ENCODE measurements around the gene KIAA1958.

The KIAA1958 gene

DNA sequence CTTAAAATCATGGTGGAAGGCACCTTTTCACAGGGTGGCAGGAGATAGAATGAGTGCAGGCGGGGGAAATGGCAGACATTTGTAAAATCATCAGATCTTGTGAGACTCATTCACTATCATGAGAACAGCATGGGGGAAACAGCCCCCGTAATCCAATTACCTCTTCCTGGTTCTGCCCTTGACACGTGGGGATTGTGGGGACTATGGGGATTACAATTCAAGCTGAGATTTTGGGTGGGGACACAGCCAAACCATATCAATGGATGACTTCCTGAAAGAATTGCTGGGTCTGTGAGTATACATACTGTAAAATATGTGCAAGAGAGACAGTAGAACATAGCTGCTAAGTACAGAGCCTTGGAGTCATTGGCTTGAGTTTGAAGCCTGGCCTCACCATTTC lies 47.0 kb downstream of the KIAA1958 start:
- Mint-ChIP-seq H3K9me3 (no peaks in the 10 kb centered on the region), H3K27ac (no peak overlapping the region), H3K4me1 (peaks cover 14% of the 10 kb centered on the region), H3K4me3 (no peak overlapping the region), H3K27me3 (no peaks in the 10 kb centered on the region), H3K36me3 (peaks cover 7% of the 10 kb centered on the region)

DNA sequence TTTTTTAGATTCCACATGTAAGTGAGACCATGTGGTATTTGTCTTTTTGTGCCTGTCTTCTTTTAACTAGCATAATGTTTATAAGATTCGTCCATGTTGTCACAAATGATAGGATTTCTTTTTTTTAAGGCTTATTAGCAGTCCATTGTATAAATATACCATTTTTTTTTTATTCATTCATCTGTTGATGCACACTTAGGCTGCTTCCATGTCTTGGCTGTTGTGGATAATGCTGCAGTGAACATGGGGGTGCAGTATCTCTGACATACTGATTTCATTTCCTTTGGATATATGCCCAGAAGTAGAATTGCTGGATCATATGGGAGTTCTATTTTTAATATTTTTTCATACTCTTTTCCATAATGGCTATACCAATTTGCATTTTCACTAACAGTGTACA lies 48.7 kb downstream of the KIAA1958 start:
- no peak overlapping the region for H3K27ac Mint-ChIP-seq
- H3K36me3 Mint-ChIP-seq = peaks cover 7% of the 10 kb centered on the region
- H3K4me1 Mint-ChIP-seq = peaks cover 14% of the 10 kb centered on the region
- no peak overlapping the region for H3K4me3 Mint-ChIP-seq
- no peaks in the 10 kb centered on the region for H3K9me3 Mint-ChIP-seq
- no peaks in the 10 kb centered on the region for H3K27me3 Mint-ChIP-seq

DNA sequence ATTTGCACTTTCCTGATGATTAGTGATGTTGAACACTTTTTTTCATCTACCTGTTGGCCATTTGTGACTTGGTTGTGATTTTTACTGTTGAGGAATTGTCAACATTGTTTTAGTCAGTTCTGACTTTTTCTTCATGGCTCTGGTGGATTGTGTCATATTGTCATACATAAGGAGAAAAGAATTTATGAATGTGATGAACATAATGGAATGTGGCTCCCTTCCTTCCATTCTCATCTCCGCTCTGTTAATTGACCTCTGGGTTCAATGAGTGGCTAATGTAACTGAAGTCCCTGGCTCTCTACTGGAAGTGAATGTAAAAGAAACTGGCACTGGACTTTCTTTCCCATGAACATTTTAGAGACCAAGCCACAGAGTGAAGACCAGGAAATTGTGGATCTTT lies 49.2 kb downstream of the KIAA1958 start:
- no peak overlapping the region for H3K27ac Mint-ChIP-seq
- H3K9me3 Mint-ChIP-seq = no peaks in the 10 kb centered on the region
- no peaks in the 10 kb centered on the region for H3K27me3 Mint-ChIP-seq
- H3K4me3 Mint-ChIP-seq = no peak overlapping the region
- H3K36me3 Mint-ChIP-seq = peaks cover 7% of the 10 kb centered on the region
- peaks cover 14% of the 10 kb centered on the region for H3K4me1 Mint-ChIP-seq

DNA sequence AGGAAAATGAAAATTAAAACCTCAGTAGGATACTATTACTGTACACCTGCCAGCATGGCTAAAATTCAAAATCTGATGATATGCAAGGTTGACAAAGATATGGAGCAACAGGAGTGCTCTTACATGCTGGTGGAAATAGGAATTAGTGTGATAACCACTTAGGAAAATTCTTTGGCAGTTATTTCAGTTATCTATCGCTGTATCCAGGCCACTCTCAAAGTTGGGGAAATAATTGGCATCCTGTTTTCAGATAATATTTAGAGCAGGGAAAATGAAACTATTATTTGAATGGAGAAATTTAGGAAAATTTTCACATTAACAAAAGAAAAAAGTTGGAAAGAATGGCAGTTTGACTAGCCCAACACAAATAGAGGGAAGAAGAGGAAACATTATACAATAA lies 50.9 kb downstream of the KIAA1958 start:
- H3K4me3 Mint-ChIP-seq = no peak overlapping the region
- H3K4me1 Mint-ChIP-seq = peaks cover 14% of the 10 kb centered on the region
- no peaks in the 10 kb centered on the region for H3K9me3 Mint-ChIP-seq
- peaks cover 7% of the 10 kb centered on the region for H3K36me3 Mint-ChIP-seq
- no peak overlapping the region for H3K27ac Mint-ChIP-seq
- H3K27me3 Mint-ChIP-seq = no peaks in the 10 kb centered on the region

DNA sequence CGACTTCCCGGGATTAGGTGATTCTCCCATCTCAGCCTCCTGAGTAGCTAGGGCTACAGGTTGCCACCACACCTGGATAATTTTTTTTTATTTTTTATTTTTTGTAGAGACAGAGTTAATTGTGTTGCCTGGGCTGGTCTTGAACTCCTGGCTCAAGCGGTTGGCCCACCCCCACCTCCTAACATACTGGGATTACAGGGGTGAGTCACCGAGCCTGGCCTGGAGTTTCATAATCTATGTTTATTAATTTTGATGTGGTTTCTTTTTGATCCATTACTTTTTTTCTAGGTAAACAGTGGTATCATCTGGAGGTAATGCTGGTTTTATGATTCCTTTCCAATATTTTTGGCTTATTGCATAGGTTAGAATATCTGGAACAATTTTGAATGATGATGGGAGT lies 54.2 kb downstream of the KIAA1958 start:
- H3K9me3 Mint-ChIP-seq = no peaks in the 10 kb centered on the region

DNA sequence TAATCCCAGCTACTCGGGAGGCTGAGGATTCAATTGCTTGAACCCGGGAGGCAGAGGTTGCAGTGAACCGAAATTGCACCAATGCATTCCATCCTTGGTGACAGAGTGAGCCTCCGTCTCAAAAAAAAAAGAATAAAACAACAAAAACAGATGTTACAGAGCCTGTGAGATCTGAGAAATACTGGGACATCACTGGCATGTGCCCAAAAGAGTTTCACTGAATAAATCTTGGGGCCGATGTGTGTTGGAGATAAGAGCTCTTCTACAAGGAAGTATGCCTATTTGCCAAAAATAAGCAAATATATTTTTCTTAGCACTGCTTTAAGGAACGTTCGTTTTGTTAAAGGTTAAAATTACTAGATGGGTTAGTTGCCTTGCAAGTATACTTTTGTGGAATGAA lies 55.1 kb downstream of the KIAA1958 start:
- H3K36me3 Mint-ChIP-seq = peaks cover 5% of the 10 kb centered on the region
- no peak overlapping the region for H3K4me3 Mint-ChIP-seq
- peaks cover 15% of the 10 kb centered on the region for H3K4me1 Mint-ChIP-seq
- H3K9me3 Mint-ChIP-seq = no peaks in the 10 kb centered on the region
- H3K27ac Mint-ChIP-seq = peak overlapping the region; percentile 41
- no peaks in the 10 kb centered on the region for H3K27me3 Mint-ChIP-seq

More for the DNA sequence above, 54.2 kb downstream of the KIAA1958 start:
- Mint-ChIP-seq H3K4me3 (no peak overlapping the region), H3K4me1 (peaks cover 10% of the 10 kb centered on the region), H3K27me3 (no peaks in the 10 kb centered on the region), H3K27ac (no peak overlapping the region), H3K36me3 (peaks cover 5% of the 10 kb centered on the region)

DNA sequence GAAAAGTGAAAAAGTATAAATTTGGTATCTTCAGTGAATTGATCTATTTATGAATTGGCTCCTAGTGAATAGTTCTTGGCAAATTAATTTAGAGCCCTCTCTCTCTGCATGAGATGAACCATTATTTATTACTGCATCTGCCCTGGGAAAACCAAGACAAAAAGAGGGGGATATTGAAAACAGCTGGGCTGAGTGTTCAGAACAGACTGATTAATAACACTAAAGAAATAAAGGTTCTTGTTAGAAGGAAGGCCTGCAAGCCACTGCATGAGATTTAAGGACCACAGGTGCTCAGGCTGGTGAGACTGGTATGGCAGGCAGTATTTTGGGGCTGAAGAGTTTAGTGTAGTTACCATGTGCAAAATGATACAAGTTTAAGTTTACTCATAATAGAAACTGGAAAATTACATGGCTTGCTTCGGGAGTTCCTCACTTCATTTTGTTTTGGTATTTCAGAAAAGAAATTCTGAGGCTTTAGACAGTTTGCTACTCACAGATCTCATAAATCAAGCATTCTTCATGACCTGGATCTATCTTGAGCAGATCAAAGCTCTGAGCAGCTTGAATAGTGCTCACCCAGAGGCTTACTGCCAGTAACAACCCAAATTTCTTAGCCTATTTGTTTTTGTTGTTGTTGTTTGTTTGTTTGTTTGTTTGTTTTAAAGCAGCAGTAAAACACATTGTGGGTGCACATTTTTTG lies 56.1 kb downstream of the KIAA1958 start:
- Mint-ChIP-seq H3K4me3 (no peak overlapping the region), H3K27me3 (no peaks in the 10 kb centered on the region), H3K36me3 (peaks cover 2% of the 10 kb centered on the region), H3K27ac (no peak overlapping the region), H3K4me1 (peaks cover 15% of the 10 kb centered on the region), H3K9me3 (no peaks in the 10 kb centered on the region)

DNA sequence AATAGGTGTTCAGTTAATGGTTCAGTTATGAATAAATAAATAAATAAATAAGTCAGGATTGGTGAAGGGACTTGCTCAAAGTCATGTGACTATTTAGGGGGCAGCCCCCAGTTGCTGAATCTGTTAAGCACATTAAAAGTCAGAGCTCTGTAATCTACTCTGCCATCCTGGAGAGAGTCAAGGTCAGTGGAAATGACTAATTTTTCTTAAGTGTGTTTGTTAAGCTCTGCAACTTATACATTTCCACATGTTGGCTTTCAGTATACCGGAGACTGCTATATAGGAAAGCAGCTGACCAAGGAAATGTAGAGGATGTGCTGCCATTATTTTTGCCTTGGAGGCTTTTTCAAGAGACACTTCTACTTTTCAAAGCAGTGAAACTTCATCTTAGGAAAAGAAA lies 57.9 kb downstream of the KIAA1958 start:
- no peaks in the 10 kb centered on the region for H3K36me3 Mint-ChIP-seq
- no peaks in the 10 kb centered on the region for H3K27me3 Mint-ChIP-seq
- peaks cover 15% of the 10 kb centered on the region for H3K4me1 Mint-ChIP-seq
- H3K4me3 Mint-ChIP-seq = no peak overlapping the region
- no peaks in the 10 kb centered on the region for H3K9me3 Mint-ChIP-seq
- no peak overlapping the region for H3K27ac Mint-ChIP-seq

DNA sequence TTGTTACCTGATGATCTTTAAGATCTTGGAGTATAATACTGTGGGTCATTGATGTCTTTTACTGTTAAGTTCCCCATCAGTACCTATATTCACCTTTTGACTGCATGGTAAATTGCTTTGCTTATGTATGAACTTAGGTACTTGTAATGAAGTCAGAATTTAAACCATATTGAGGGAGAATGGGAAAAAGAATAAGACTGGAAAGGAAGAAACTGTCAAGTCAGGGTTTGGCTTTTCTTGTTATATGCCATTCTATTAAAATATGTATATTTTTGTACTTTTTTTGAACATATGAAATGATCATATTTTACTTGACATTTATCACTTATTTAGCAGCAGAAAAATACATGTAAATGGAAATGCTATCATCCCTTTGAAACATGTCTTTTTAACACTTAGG lies 58.6 kb downstream of the KIAA1958 start:
- Mint-ChIP-seq H3K4me1 (peaks cover 15% of the 10 kb centered on the region), H3K36me3 (no peaks in the 10 kb centered on the region), H3K27me3 (no peaks in the 10 kb centered on the region), H3K4me3 (no peak overlapping the region), H3K9me3 (no peaks in the 10 kb centered on the region), H3K27ac (no peak overlapping the region)

DNA sequence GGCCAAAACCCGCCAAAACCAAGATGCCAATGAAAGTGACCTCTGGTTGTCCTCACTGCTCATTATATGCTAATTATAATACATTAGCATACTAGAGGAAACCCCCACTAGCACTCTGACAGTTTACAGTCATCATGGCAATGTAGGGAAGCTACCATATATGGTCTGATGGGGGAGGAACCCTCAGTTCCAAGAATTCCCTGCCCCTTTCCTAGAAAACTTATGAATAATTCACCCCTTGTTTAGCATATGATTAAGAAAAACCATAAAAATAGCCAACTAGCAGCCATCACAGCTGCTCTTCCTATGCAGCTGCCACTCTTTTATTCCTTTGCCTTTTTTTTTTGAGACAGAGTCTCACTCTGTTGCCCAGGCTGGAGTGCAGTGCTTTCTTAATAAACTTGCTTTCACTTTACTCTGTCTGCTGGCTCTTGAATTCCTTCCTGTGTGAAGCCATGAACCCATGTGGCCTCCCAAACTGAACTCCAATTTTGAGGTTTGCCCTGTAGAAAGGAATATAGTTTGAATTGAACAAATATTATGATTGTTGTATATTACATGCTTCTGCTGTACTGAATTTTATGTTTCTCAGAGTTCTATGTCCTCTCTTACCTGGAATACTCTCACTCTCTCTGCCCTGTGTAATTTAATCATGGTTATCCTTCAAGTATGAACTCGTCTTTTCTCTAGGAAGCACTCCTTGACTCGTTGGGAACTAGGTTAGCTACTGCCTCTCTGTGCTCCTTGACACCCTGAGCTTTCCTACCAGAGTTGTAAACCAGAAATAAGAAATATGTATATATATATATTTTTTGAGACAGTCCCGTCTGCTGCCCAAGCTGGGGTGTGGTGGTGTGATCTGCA lies 59.8 kb downstream of the KIAA1958 start:
- Mint-ChIP-seq H3K4me1 (peaks cover 18% of the 10 kb centered on the region), H3K27ac (no peak overlapping the region), H3K4me3 (no peak overlapping the region), H3K27me3 (no peaks in the 10 kb centered on the region), H3K9me3 (no peaks in the 10 kb centered on the region), H3K36me3 (no peaks in the 10 kb centered on the region)

DNA sequence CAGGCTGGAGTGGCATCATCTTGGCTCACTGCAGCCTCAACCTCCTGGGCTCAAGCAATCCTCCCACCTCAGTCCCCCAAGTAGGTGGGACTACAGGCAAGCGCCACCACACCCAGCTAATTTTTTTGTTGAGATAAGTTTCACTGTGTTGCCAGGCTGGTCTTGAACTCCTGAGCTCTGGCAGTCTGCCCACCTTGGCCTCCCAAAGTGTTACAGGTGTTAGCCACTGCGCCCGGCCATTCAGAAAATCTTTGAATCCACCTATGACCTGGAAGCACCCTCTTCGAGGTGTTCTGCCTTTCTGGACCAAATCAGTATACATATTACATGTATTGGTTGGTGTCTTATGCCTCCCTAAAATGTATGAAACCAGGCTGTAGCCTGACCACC lies 61.4 kb downstream of the KIAA1958 start:
- H3K9me3 Mint-ChIP-seq = no peaks in the 10 kb centered on the region

DNA sequence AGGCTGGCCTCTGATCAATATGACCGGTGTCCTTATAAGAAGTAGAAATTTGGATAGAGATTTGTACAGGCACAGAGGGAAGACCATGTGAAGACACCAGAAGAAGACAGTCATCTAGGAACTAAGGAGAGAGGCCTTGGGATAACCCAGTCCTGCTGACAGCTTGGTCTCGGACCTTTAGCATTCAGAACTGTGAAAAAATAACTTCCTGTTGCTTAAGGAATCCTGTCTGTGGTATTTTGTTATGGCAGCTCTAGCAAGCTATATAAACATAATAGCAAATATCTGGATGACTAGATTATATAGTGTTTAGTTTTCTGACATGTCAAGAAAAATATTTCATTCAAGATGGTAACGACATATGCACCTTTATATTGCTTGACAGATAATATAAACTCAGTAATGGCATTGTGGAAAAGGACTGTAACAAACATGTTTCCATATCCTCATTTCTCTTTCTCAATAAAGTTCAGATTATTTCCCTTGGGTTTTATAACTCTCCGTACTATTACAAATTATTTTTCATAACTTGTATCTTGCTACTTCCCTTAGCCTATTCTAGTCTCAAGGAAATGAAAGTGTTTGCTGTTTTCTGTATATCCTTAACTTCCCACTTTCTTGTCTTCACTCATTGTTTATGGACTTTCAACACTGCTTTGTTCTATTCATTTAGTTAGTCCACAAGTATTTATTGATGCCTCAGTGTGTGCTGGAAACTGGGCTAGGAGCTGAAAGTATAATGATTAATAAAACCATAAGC lies 62.4 kb downstream of the KIAA1958 start:
- Mint-ChIP-seq H3K9me3 (no peaks in the 10 kb centered on the region), H3K4me3 (no peak overlapping the region), H3K27me3 (no peaks in the 10 kb centered on the region), H3K4me1 (peaks cover 18% of the 10 kb centered on the region), H3K36me3 (no peaks in the 10 kb centered on the region), H3K27ac (no peak overlapping the region)

More for the DNA sequence above, 61.4 kb downstream of the KIAA1958 start:
- no peak overlapping the region for H3K27ac Mint-ChIP-seq
- H3K4me3 Mint-ChIP-seq = no peak overlapping the region
- H3K36me3 Mint-ChIP-seq = no peaks in the 10 kb centered on the region
- no peaks in the 10 kb centered on the region for H3K27me3 Mint-ChIP-seq
- H3K4me1 Mint-ChIP-seq = peaks cover 18% of the 10 kb centered on the region

DNA sequence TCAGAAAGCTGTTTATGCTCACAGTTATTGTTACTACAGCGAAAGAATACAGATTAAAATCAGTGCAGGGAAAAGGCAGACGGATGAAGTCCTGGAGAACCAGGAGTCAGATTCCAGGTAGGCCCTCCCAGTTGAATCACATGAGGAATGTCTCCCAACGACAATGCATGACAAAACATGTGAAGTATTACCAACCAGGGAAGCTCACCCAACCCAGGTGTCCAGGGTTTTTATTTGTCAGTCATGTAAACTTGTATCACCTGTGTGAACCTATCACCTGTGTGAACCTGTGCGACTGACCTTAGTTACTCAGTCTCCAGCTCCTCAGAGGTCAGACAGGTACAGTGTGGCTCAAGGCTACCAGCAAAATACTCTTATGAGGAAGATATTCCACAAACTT lies 63.9 kb downstream of the KIAA1958 start:
- H3K36me3 Mint-ChIP-seq = peaks cover 2% of the 10 kb centered on the region
- no peaks in the 10 kb centered on the region for H3K9me3 Mint-ChIP-seq
- peaks cover 12% of the 10 kb centered on the region for H3K4me1 Mint-ChIP-seq
- H3K27ac Mint-ChIP-seq = no peak overlapping the region
- no peaks in the 10 kb centered on the region for H3K27me3 Mint-ChIP-seq
- H3K4me3 Mint-ChIP-seq = no peak overlapping the region

DNA sequence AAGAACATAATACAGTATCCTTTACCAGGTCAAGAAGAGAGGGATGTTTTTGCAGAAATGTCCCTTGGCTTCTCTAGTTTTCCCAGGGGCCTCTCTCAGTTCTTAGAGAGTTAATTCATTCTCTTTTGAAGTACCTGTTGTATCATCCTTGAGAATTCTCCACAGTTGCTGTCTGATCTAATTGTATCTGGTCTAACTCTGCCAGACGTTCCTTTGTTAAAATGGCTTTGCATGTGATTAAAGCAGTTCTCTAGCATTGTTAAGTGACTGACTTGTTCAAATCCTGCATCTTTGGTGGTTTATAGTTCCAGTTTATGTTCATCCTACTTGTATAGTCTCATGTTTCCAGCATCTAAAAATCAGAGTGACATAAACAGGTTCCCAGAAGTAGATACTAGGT lies 65.0 kb downstream of the KIAA1958 start:
- no peak overlapping the region for H3K27ac Mint-ChIP-seq
- H3K9me3 Mint-ChIP-seq = no peaks in the 10 kb centered on the region
- peaks cover 3% of the 10 kb centered on the region for H3K4me1 Mint-ChIP-seq
- no peaks in the 10 kb centered on the region for H3K27me3 Mint-ChIP-seq
- no peak overlapping the region for H3K4me3 Mint-ChIP-seq
- H3K36me3 Mint-ChIP-seq = peaks cover 2% of the 10 kb centered on the region

DNA sequence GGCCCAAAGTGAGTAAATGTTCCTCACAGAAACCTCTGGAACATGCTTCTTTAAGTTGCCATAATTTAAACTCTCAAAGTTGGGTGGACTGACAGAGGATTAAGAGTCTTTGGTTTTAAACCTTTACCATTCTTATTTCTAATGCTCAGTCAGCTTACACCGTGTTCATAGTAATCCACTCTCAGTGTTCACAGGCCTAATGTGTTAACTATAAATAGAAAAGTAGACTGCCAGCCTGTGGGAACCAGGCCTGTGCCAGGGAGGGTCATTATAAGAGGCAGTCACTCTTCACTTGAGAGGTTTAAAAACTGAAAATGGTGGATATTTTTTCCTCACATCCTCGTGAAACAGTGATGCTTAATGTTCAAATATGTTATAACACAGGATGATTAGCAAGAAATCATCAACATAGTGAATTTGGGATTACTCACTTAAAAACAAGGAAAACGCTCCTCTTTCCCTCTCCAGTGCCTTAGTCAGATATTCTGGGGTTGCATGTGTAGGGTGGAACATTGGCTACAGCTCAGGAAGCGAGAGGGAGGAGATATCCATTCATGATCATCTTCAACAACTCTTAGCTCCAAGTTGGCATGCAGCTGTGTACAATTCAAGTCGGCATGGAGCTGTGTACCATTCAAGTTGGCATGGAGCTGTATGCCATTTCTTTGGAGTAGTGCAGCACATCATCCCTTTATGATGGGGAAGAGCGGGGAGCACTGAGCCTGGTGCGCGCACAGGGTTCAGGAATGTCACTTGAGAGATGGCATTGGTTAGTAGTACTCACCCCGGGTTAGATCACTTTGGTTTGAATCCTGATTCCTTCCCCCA lies 65.8 kb downstream of the KIAA1958 start:
- H3K27me3 Mint-ChIP-seq = no peaks in the 10 kb centered on the region
- peaks cover 3% of the 10 kb centered on the region for H3K4me1 Mint-ChIP-seq
- H3K9me3 Mint-ChIP-seq = no peaks in the 10 kb centered on the region
- H3K36me3 Mint-ChIP-seq = peaks cover 2% of the 10 kb centered on the region
- no peak overlapping the region for H3K27ac Mint-ChIP-seq
- H3K4me3 Mint-ChIP-seq = no peak overlapping the region
